HUES64 (cell line): ENCODE measurements around the gene TNFAIP8L2.
A peak's percentile ranks its signal among the peaks of the same experiment; 100 is the strongest.
"Not testable (repeated sequence)": the region's sequence is repeated elsewhere in the genome, so short reads cannot be mapped to it uniquely, and the experiment has no call there.

Experiments used
- H3K27ac ChIP-seq: 2 replicates; pipeline ENCODE4 v1.7.0; 2013; ENCODE audit warnings: low read depth, low read length, inconsistent platforms
- H3K27me3 ChIP-seq: 2 replicates; pipeline ENCODE4 v1.6.1; 2013; ENCODE audit warnings: mild to moderate bottlenecking, low read length; ENCODE audit not compliant: insufficient read depth
- H3K36me3 ChIP-seq: 2 replicates; pipeline ENCODE4 v1.6.1; 2013; ENCODE audit warnings: mild to moderate bottlenecking, low read length; ENCODE audit not compliant: insufficient read depth
- H3K4me1 ChIP-seq: 2 replicates; pipeline ENCODE4 v1.6.1; 2013; ENCODE audit warnings: mild to moderate bottlenecking, low read length, moderate library complexity; ENCODE audit not compliant: insufficient read depth
- H3K4me3 ChIP-seq: 2 replicates; pipeline ENCODE4 v1.5.1; 2013; ENCODE audit warnings: mild to moderate bottlenecking, low read length, moderate library complexity
- H3K9ac ChIP-seq: 2 replicates; pipeline ENCODE4 v1.6.1; 2013; ENCODE audit warnings: mild to moderate bottlenecking, low read depth, low read length
- H3K9me3 ChIP-seq: 2 replicates; pipeline ENCODE4 v1.6.1; 2013; ENCODE audit warnings: low read depth, low read length; ENCODE audit not compliant: insufficient read depth
- WGBS: fragments of 150-250, 120-280 bp; methylation state at CpG from one replicate; pipeline ENCODE4 v1.1.7; 2013; ENCODE audit warnings: missing lambda C conversion rate; 5-methylcytosine and 5-hydroxymethylcytosine counted together

The TNFAIP8L2 gene

GRCh38 chr1:151166505-151166956 is 10.1 kb downstream of the TNFAIP8L2 start:
- peak overlapping the region; percentile 85 for H3K9ac ChIP-seq
- 7% methylated on average over 15 of the region's 15 CpGs for WGBS
- H3K27ac ChIP-seq, result peak overlapping the region; percentile 62; the same call in 1 of the 2 replicates
- H3K36me3 ChIP-seq, result peaks cover 31% of the 10 kb centered on the region
- H3K4me1 ChIP-seq, result peaks cover 3% of the 10 kb centered on the region; the same call in 1 of the 2 replicates
- no peaks in the 10 kb centered on the region for H3K27me3 ChIP-seq
- peak overlapping the region; percentile 87 for H3K4me3 ChIP-seq
- H3K9me3 ChIP-seq, result no peaks in the 10 kb centered on the region

GRCh38 chr1:151167116-151167515 is 10.7 kb downstream of the TNFAIP8L2 start:
- 96% methylated on average over 6 of the region's 6 CpGs for WGBS
- peaks cover 26% of the 10 kb centered on the region for H3K36me3 ChIP-seq
- peak overlapping the region; percentile 87 for H3K4me3 ChIP-seq
- no peaks in the 10 kb centered on the region for H3K9me3 ChIP-seq
- H3K27me3 ChIP-seq, result no peaks in the 10 kb centered on the region
- peaks cover 3% of the 10 kb centered on the region; the same call in 1 of the 2 replicates for H3K4me1 ChIP-seq
- peak overlapping the region; percentile 85 for H3K9ac ChIP-seq
- H3K27ac ChIP-seq, result no peak overlapping the region

- H3K9ac ChIP-seq, result no peak overlapping the region
- WGBS, result 79% methylated on average over 5 of the region's 5 CpGs
- H3K36me3 ChIP-seq, result peaks cover 46% of the 10 kb centered on the region
- no peak overlapping the region for H3K27ac ChIP-seq
- no peaks in the 10 kb centered on the region for H3K27me3 ChIP-seq
- H3K4me3 ChIP-seq, result no peak overlapping the region
- H3K4me1 ChIP-seq, result no peaks in the 10 kb centered on the region; the same call in 1 of the 2 replicates
- no peaks in the 10 kb centered on the region for H3K9me3 ChIP-seq
Measured at GRCh38 chr1:151171190-151171589, 14.7 kb downstream of the TNFAIP8L2 start.

GRCh38 chr1:151175041-151175741 is 18.7 kb downstream of the TNFAIP8L2 start:
- no peak overlapping the region for H3K4me3 ChIP-seq
- no peak overlapping the region for H3K27ac ChIP-seq
- H3K27me3 ChIP-seq, result no peaks in the 10 kb centered on the region
- 99% methylated on average over 4 of the region's 6 CpGs for WGBS
- peaks cover 59% of the 10 kb centered on the region for H3K36me3 ChIP-seq
- no peak overlapping the region for H3K9ac ChIP-seq
- H3K9me3 ChIP-seq, result no peaks in the 10 kb centered on the region
- no peaks in the 10 kb centered on the region for H3K4me1 ChIP-seq

GRCh38 chr1:151175863-151176262 is 19.4 kb downstream of the TNFAIP8L2 start, which contains the start of gene TMOD4:
Gene TMOD4, minus strand, starts transcription at chr1:151175981. Its CDS starts 1,106 bp downstream, at chr1:151174875.
- Histone ChIP-seq H3K27me3 (no peaks in the 10 kb centered on the region), H3K4me3 (no peak within 1 kb of the TSS), H3K9me3 (no peaks in the 10 kb centered on the region), H3K9ac (no peak within 1 kb of the TSS), H3K27ac (no peak within 1 kb of the TSS), H3K4me1 (no peaks in the 10 kb centered on the region), H3K36me3 (peaks cover 66% of the 10 kb centered on the region)
- 93% methylated on average over 2 of the region's 4 CpGs for WGBS

- H3K9ac ChIP-seq, result no peak overlapping the region
- no peaks in the 10 kb centered on the region for H3K27me3 ChIP-seq
- H3K27ac ChIP-seq, result no peak overlapping the region
- no peaks in the 10 kb centered on the region for H3K9me3 ChIP-seq
- WGBS, result 95% methylated on average over 17 of the region's 17 CpGs
- H3K36me3 ChIP-seq, result peaks cover 73% of the 10 kb centered on the region
- no peaks in the 10 kb centered on the region for H3K4me1 ChIP-seq
- H3K4me3 ChIP-seq, result no peak overlapping the region
Measured at GRCh38 chr1:151176514-151177045, 20.1 kb downstream of the TNFAIP8L2 start.

- H3K27ac ChIP-seq, result no peak overlapping the region
- H3K4me1 ChIP-seq, result peaks cover 3% of the 10 kb centered on the region; the same call in 1 of the 2 replicates
- H3K9ac ChIP-seq, result no peak overlapping the region
- no peaks in the 10 kb centered on the region for H3K9me3 ChIP-seq
- H3K27me3 ChIP-seq, result no peaks in the 10 kb centered on the region
- no peak overlapping the region for H3K4me3 ChIP-seq
- 97% methylated on average over 9 of the region's 10 CpGs for WGBS
- peaks cover 69% of the 10 kb centered on the region for H3K36me3 ChIP-seq
Measured at GRCh38 chr1:151184211-151184610, 27.8 kb downstream of the TNFAIP8L2 start.

GRCh38 chr1:151187205-151187604 is 30.8 kb downstream of the TNFAIP8L2 start:
- Histone ChIP-seq H3K9ac (no peak overlapping the region), H3K27me3 (no peaks in the 10 kb centered on the region), H3K9me3 (no peaks in the 10 kb centered on the region), H3K36me3 (peaks cover 43% of the 10 kb centered on the region), H3K4me1 (peaks cover 3% of the 10 kb centered on the region; the same call in 1 of the 2 replicates), H3K4me3 (no peak overlapping the region), H3K27ac (no peak overlapping the region)
- WGBS, result no CpG with 5 or more reads among the region's 1 CpG

GRCh38 chr1:151188667-151189066 is 32.2 kb downstream of the TNFAIP8L2 start:
- not testable (repeated sequence) for H3K9me3 ChIP-seq, H3K27me3 ChIP-seq, H3K4me1 ChIP-seq, H3K27ac ChIP-seq
- Histone ChIP-seq H3K9ac (peak overlapping the region; percentile 89; the same call in 1 of the 2 replicates), H3K4me3 (peak overlapping the region; percentile 95), H3K36me3 (peaks cover 30% of the 10 kb centered on the region)
- WGBS, result 90% methylated on average over 8 of the region's 8 CpGs

GRCh38 chr1:151189637-151190445 is 33.4 kb downstream of the TNFAIP8L2 start, which contains the start of gene VPS72:
Gene VPS72, minus strand, starts transcription at chr1:151190197. Its CDS starts 76 bp downstream, at chr1:151190121.
- H3K9me3 ChIP-seq, result no peaks in the 10 kb centered on the region
- peak within 1 kb of the TSS; percentile 67 for H3K27ac ChIP-seq
- peak within 1 kb of the TSS; percentile 89 for H3K9ac ChIP-seq
- under 1% methylated on average over 41 of the region's 42 CpGs for WGBS
- peaks cover 18% of the 10 kb centered on the region for H3K36me3 ChIP-seq
- H3K4me3 ChIP-seq, result peak within 1 kb of the TSS; percentile 95
- H3K27me3 ChIP-seq, result no peaks in the 10 kb centered on the region
- peaks cover 3% of the 10 kb centered on the region; the same call in 1 of the 2 replicates for H3K4me1 ChIP-seq

- Histone ChIP-seq H3K27me3 (no peaks in the 10 kb centered on the region), H3K9ac (no peak overlapping the region), H3K9me3 (no peaks in the 10 kb centered on the region), H3K4me3 (no peak overlapping the region), H3K27ac (no peak overlapping the region), H3K4me1 (peaks cover 3% of the 10 kb centered on the region; the same call in 1 of the 2 replicates), H3K36me3 (no peaks in the 10 kb centered on the region)
- WGBS, result 88% methylated on average over 7 of the region's 7 CpGs
Measured at GRCh38 chr1:151192047-151192446, 35.6 kb downstream of the TNFAIP8L2 start.
